HepG2 (cell line): Measurements from ENCODE around the gene BRMS1. TPM values are rescaled to one million over a fixed set of nuclear protein-coding genes. Genes with fewer than 3 reads are reported as not detected.

Source experiments
- ATAC-seq: fragments of 200-7000 bp; cut with Tn5 transposase; 3 replicates; pipeline ENCODE4 v1.9.1; 2020; ENCODE audit warnings: mild to moderate bottlenecking, moderate library complexity
- BruUV-seq: library from RNA; stranded (reverse); fragments of 400-500 nt; replicated peaks from 2 replicates; lab custom pipeline; 2021; lab: Mats Ljungman, UMichigan
- CTCF ChIA-PET: fragments of 300-600 bp; formaldehyde crosslinking; extraction: SDS; loops from one replicate; lab custom pipeline; 2021; ENCODE audit warnings: low total read pairs, inconsistent platforms, low intra/inter-chr PET ratio; lab: Yijun Ruan, JAX
- POLR2A ChIA-PET: fragments of 350-600 bp; sonication (Branson Sonifier 250); formaldehyde crosslinking; loops from one replicate; lab custom pipeline; 2020; ENCODE audit warnings: antibody characterized with exemption, inconsistent platforms; lab: Yijun Ruan, JAX
- DNase-seq: peaks from one replicate; pipeline ENCODE4 v3.0.0-alpha.2; 2015; ENCODE audit warnings: low spot score
- FAIRE-seq: peaks from 3 replicates; lab custom pipeline; 2011; peaks lifted over from hg19 to GRCh38; lab: Jason Lieb, UNC
- H2AFZ ChIP-seq: one replicate; pipeline ENCODE4 v1.6.1; 2011; ENCODE audit warnings: low read length, inconsistent platforms
- H3K27ac ChIP-seq: fragments of 300-600 bp; 3 replicates; pipeline ENCODE4 v1.8.0; 2011; ENCODE audit warnings: mixed run types, mild to moderate bottlenecking, mixed read lengths, low read length, inconsistent platforms; ENCODE audit not compliant: insufficient read depth; ENCODE audit errors: extremely low read length
- H3K27me3 ChIP-seq, 2 experiments: fragments of 200-600 bp in 1 of 2; 2 replicates in 1 of 2; 3 replicates in 1 of 2; pipeline versions ENCODE4 v1.6.0 to v1.8.0; 2011; ENCODE audit warnings: low read length in 2 of 2, mild to moderate bottlenecking in 2 of 2, moderate library complexity in 2 of 2, inconsistent platforms in 1 of 2; ENCODE audit not compliant: insufficient read depth in 2 of 2, control insufficient read depth in 1 of 2
- H3K36me3 ChIP-seq, 2 experiments: fragments of 200-600 bp in 1 of 2; replicated peaks in 1 of 2; 2 replicates in 1 of 2; 3 replicates in 1 of 2; pipeline versions ENCODE4 v1.5.1 to v1.8.0; 2011; ENCODE audit warnings: low read length in 2 of 2, inconsistent platforms in 1 of 2; ENCODE audit not compliant: insufficient read depth in 2 of 2, control insufficient read depth in 1 of 2
- H3K4me1 ChIP-seq: 2 replicates; pipeline ENCODE4 v1.5.1; 2012; ENCODE audit warnings: low read length, inconsistent platforms; ENCODE audit not compliant: insufficient read depth
- H3K4me2 ChIP-seq: 2 replicates; pipeline ENCODE4 v1.6.0; 2011; ENCODE audit warnings: low read depth, low read length, inconsistent platforms
- H3K4me3 ChIP-seq, 3 experiments: fragments of 200-600 bp in 1 of 3; sonication (generic), shearing (Covaris generic) in 1 of 3; replicated peaks in 1 of 3; 2 replicates each; pipeline ENCODE4 v1.5.1; 2011 to 2016; ENCODE audit warnings: low read length in 3 of 3, inconsistent platforms in 2 of 3, low read depth in 2 of 3, mild to moderate bottlenecking in 2 of 3, control low read depth in 1 of 3, mixed read lengths in 1 of 3; ENCODE audit not compliant: insufficient read depth in 1 of 3
- H3K79me2 ChIP-seq: one replicate; pipeline ENCODE4 v1.6.1; 2011; ENCODE audit warnings: low read length, inconsistent platforms; ENCODE audit not compliant: insufficient read depth
- H3K9ac ChIP-seq: 2 replicates; pipeline ENCODE4 v1.6.0; 2011; ENCODE audit warnings: mild to moderate bottlenecking, low read depth, low read length, inconsistent platforms; ENCODE audit not compliant: insufficient read depth
- H3K9me3 ChIP-seq: 2 replicates; pipeline ENCODE4 v1.5.1; 2012; ENCODE audit warnings: mild to moderate bottlenecking, low read length
- H4K20me1 ChIP-seq: 2 replicates; pipeline ENCODE4 v1.6.0; 2011; ENCODE audit warnings: inconsistent platforms, mild to moderate bottlenecking, low read length, moderate library complexity; ENCODE audit not compliant: insufficient read depth
- HNRNPUL1 ChIP-seq: fragments of 200-400 bp; formaldehyde crosslinking; IDR thresholded peaks from 2 replicates; pipeline ENCODE4 v1.6.1; 2017; ENCODE audit warnings: low read depth, mild to moderate bottlenecking, low read length, moderate library complexity
- KDM3A ChIP-seq: IDR thresholded peaks from 2 replicates; pipeline ENCODE4 v1.6.1; 2018; ENCODE audit warnings: low read depth, missing compliant biosample characterization
- KMT2B ChIP-seq: IDR thresholded peaks from 2 replicates; pipeline ENCODE4 v1.6.1; 2016; ENCODE audit warnings: missing genetic modification reagents, missing compliant biosample characterization
- NCOR1 ChIP-seq: fragments of 200-600 bp; sonication (generic); IDR thresholded peaks from 2 replicates; pipeline ENCODE4 v1.7.0; 2017; ENCODE audit warnings: antibody characterized with exemption, low read length, borderline replicate concordance
- PHF8 ChIP-seq: sonication (generic); formaldehyde crosslinking; IDR thresholded peaks from 2 replicates; pipeline ENCODE4 v1.5.0; 2020; ENCODE audit warnings: missing genetic modification reagents
- SMAD9 ChIP-seq: sonication (generic); formaldehyde crosslinking; IDR thresholded peaks from 2 replicates; pipeline ENCODE4 v1.5.1; 2020; ENCODE audit warnings: mild to moderate bottlenecking, missing genetic modification reagents
- TRIM24 ChIP-seq: sonication (generic); formaldehyde crosslinking; IDR thresholded peaks from 2 replicates; pipeline ENCODE4 v1.8.0; 2022; ENCODE audit warnings: mild to moderate bottlenecking, missing genetic modification reagents
- YY1 ChIP-seq: IDR thresholded peaks from 2 replicates; pipeline ENCODE4 v1.6.1; 2011; ENCODE audit warnings: low read length, low read depth, moderate library complexity, mild to moderate bottlenecking; ENCODE audit not compliant: insufficient read depth, insufficient replicate concordance
- ZFY ChIP-seq: sonication (generic); formaldehyde crosslinking; IDR thresholded peaks from 2 replicates; pipeline ENCODE4 v1.4.0; 2020; ENCODE audit warnings: missing genetic modification reagents
- ZNF430 ChIP-seq: sonication (generic); formaldehyde crosslinking; IDR thresholded peaks from 2 replicates; pipeline ENCODE4 v1.9.0; 2021; ENCODE audit warnings: mild to moderate bottlenecking, missing genetic modification reagents
- ZNF672 ChIP-seq: sonication (generic); formaldehyde crosslinking; IDR thresholded peaks from 2 replicates; pipeline ENCODE4 v1.8.1; 2022; ENCODE audit warnings: missing genetic modification reagents
- ZNF687 ChIP-seq: sonication (generic); formaldehyde crosslinking; IDR thresholded peaks from 2 replicates; pipeline ENCODE4 v1.5.1; 2020; ENCODE audit warnings: mild to moderate bottlenecking, missing genetic modification reagents, moderate library complexity
- WGBS: methylation state at CpG from one replicate; pipeline ENCODE4 v1.1.6; 2017; ENCODE audit warnings: low lambda C conversion rate; 5-methylcytosine and 5-hydroxymethylcytosine counted together
- in situ Hi-C: cut with HindIII; loops from 2 replicates; pipeline ENCODE4 v1.10.0; 2017; ENCODE audit warnings: low pct_unique_long_range_greater_than_20kb; ENCODE audit not compliant: extremely low pct_ligation_motif_present
- intact Hi-C: fragments of 100-400 bp; cut with micrococcal nuclease; formaldehyde crosslinking; loops from one replicate; pipeline ENCODE4 v1.10.0; 2022; ENCODE audit not compliant: unreplicated experiment
- polyA plus RNA-seq, 8 experiments: library from polyadenylated mRNA; depleted of rRNA in 3 of 8; stranded (reverse) in 7 of 8; unstranded in 1 of 8; fragments of >200 nt; fragmentation: Illumina TruSeq in 4 of 8; extraction: Trizol in 4 of 8; gene quantifications; 2 replicates each; pipeline versions ENCODE4 v1.2.1 to v1.2.3, GENCODE V29; 2011 to 2016; ENCODE audit warnings: low read depth in 4 of 8, missing spikeins in 1 of 8, mixed read lengths in 1 of 8; ENCODE audit not compliant: insufficient read depth in 1 of 8
- total RNA-seq, 5 experiments: library from RNA; depleted of rRNA; stranded (reverse); fragments of >200 nt; fragmentation: Illumina TruSeq; extraction: Trizol; gene quantifications; 2 replicates each; pipeline ENCODE4 v1.2.3, GENCODE V29; 2016; ENCODE audit warnings: low read depth in 1 of 5
- TF ChIP-seq, protein P1 (sequence below): sonication (generic); formaldehyde crosslinking; IDR thresholded peaks from 2 replicates; pipeline ENCODE4 v1.9.0; 2021; ENCODE audit warnings: missing genetic modification reagents, mild to moderate bottlenecking, borderline replicate concordance
- TF ChIP-seq, protein P2 (sequence below): fragments of 450-650 bp; IDR thresholded peaks from 2 replicates; pipeline ENCODE4 v1.6.1; 2016
- TF ChIP-seq, protein P3 (sequence below): sonication (generic); formaldehyde crosslinking; IDR thresholded peaks from 2 replicates; pipeline ENCODE4 v1.4.0; 2020; ENCODE audit warnings: mild to moderate bottlenecking, missing genetic modification reagents

The BRMS1 gene
- total and polyA plus RNA-seq, 2 of the 13 experiments (the other 11 are each of a cell fraction or from before 2014, with no cell fraction given), result 15.8 to 55.7 TPM

- H3K36me3 ChIP-seq, result no peaks in the 10 kb centered on the region
- peak overlapping the region; percentile 97 for H3K27ac ChIP-seq
- peak; percentile 95 for DNase-seq
- peak overlapping the region; percentile 72 for H3K9ac ChIP-seq
- H2AFZ ChIP-seq, result peak overlapping the region; percentile 94
- H3K9me3 ChIP-seq, result no peaks in the 10 kb centered on the region
- CTCF ChIA-PET, result interaction anchor here (1.2 to 4.2 kb wide), 7 partner anchors 10 to 77 kb away, joined by 3 to 68 read pairs (median 4); partner anchors contain the start of gene RIN1
- H3K4me2 ChIP-seq, result peak overlapping the region; percentile 97
- peak overlapping the region; percentile 57 to 78 (median 59); a peak in 5 of 6 replicates for H3K4me3 ChIP-seq
- peak; percentile 69 for ATAC-seq
- intact Hi-C loops (loop anchor here (1.0 to 10.0 kb wide), 4 partner anchors 16 to 90 kb away; partner anchors contain the start of gene RIN1), in situ Hi-C loops (no loop called here)
- H3K79me2 ChIP-seq, result no peaks in the 10 kb centered on the region
- WGBS, result 0% methylated on average over 10 of the region's 44 CpGs
- no TSS peak for BruUV-seq
- POLR2A ChIA-PET, result interaction anchor here (0.7 to 5.2 kb wide), 32 partner anchors 10 to 454 kb away, joined by 3 to 121 read pairs (median 8); partner anchors contain the start of genes B4GAT1, BANF1, CCDC85B and CFL1
- no peaks in the 10 kb centered on the region for H4K20me1 ChIP-seq
- H3K4me1 ChIP-seq, result peaks cover 42% of the 10 kb centered on the region
- FAIRE-seq, result no peak
- peaks cover 0 to 3% of the 10 kb centered on the region in 2 experiments; a peak in 1 of 5 replicates for H3K27me3 ChIP-seq
- TF ChIP-seq SMAD9 (peak; percentile 54; the same call in 1 of the 2 replicates), PHF8 (CRISPR knock-in tag) (peak; percentile 57; the same call in 1 of the 2 replicates), YY1 (peak; percentile 39), KDM3A (0 out of 2 replicates have a peak, but pooled peaks have one; percentile 76), ZNF687 (CRISPR knock-in tag) (peak; percentile 89), ZFY (CRISPR knock-in tag) (peak; percentile 56), NCOR1 (peak; percentile 47; the same call in 1 of the 2 replicates), KMT2B (CRISPR knock-in tag) (peak; percentile 21; the same call in 1 of the 2 replicates), ZNF672 (CRISPR knock-in tag) (no peak), HNRNPUL1 (no peak), ZNF430 (no peak), TRIM24 (CRISPR knock-in tag) (no peak)
- TF ChIP-seq, protein P1, sequence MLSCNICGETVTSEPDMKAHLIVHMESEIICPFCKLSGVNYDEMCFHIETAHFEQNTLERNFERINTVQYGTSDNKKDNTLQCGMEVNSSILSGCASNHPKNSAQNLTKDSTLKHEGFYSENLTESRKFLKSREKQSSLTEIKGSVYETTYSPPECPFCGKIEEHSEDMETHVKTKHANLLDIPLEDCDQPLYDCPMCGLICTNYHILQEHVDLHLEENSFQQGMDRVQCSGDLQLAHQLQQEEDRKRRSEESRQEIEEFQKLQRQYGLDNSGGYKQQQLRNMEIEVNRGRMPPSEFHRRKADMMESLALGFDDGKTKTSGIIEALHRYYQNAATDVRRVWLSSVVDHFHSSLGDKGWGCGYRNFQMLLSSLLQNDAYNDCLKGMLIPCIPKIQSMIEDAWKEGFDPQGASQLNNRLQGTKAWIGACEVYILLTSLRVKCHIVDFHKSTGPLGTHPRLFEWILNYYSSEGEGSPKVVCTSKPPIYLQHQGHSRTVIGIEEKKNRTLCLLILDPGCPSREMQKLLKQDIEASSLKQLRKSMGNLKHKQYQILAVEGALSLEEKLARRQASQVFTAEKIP, result no peak
- TF ChIP-seq, protein P2, sequence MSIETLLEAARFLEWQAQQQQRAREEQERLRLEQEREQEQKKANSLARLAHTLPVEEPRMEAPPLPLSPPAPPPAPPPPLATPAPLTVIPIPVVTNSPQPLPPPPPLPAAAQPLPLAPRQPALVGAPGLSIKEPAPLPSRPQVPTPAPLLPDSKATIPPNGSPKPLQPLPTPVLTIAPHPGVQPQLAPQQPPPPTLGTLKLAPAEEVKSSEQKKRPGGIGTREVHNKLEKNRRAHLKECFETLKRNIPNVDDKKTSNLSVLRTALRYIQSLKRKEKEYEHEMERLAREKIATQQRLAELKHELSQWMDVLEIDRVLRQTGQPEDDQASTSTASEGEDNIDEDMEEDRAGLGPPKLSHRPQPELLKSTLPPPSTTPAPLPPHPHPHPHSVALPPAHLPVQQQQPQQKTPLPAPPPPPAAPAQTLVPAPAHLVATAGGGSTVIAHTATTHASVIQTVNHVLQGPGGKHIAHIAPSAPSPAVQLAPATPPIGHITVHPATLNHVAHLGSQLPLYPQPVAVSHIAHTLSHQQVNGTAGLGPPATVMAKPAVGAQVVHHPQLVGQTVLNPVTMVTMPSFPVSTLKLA, result no peak
- TF ChIP-seq, protein P3, sequence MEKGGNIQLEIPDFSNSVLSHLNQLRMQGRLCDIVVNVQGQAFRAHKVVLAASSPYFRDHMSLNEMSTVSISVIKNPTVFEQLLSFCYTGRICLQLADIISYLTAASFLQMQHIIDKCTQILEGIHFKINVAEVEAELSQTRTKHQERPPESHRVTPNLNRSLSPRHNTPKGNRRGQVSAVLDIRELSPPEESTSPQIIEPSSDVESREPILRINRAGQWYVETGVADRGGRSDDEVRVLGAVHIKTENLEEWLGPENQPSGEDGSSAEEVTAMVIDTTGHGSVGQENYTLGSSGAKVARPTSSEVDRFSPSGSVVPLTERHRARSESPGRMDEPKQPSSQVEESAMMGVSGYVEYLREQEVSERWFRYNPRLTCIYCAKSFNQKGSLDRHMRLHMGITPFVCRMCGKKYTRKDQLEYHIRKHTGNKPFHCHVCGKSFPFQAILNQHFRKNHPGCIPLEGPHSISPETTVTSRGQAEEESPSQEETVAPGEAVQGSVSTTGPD, result no peak
Observed at GRCh38 chr11:66311965-66312548, 32.8 kb downstream of the BRMS1 start.
